22Rv1 (cell line): Measurements from ENCODE around the gene GLB1L2.

Source experiments
- H3K27ac ChIP-seq: fragments of 450-650 bp; 2 replicates; pipeline ENCODE4 v1.5.1; 2017
- CTCF ChIP-seq: fragments of 450-650 bp; IDR thresholded peaks from 2 replicates; pipeline ENCODE4 v1.5.1; 2017; ENCODE audit warnings: mild to moderate bottlenecking
- ZFX ChIP-seq: fragments of 450-650 bp; IDR thresholded peaks from 2 replicates; pipeline ENCODE4 v1.6.1; 2017; ENCODE audit warnings: antibody characterized with exemption, borderline replicate concordance

GLB1L2 gene

GRCh38 chr11:134359646-134360045 is 27.9 kb downstream of the GLB1L2 start:
- H3K27ac ChIP-seq: no peak overlapping the region

DNA sequence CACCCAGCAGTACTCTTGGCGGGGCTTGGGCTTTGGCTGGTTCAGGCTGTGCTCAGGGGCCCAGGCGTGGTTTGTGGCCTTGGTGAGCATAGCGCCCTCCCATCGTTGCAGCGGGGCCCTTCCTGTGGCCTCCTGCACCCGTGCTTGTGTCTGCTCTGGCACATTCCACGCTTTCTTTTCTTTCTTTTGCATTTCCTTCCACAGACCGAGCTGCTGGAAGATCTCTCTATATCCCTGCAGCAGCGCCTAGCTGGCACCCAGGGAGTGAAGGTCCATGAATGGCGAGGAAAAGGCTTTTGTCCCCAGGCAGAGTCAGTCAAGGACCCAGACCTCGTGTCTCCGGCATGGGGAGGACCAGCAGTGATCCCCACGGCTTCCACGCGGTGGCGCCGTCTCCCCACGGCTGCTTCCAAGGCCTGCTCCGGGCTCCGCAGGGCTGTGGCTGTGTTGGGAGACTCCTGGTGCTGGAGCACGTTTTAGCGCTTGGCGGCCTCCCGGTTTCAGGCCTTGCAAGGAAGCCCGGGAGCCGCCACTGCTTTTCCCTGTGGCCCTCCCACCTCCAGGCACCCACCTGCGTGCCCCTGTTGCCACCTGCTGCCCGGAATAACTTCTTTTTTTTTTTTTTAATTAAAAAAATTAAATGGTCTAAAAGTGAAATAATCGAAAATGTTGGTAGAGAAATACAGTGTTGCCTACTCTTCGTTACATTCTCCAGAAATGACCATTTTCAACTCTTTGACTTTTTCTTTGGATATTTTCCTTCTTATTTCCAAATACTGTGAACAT is 28.5 kb downstream of the GLB1L2 start:
- H3K27ac ChIP-seq: no peak overlapping the region
- TF ChIP-seq ZFX: no peak
- peak; percentile 91 for TF ChIP-seq CTCF

More at GRCh38 chr11:134359646-134360045, 27.9 kb downstream of the GLB1L2 start:
- TF ChIP-seq ZFX: no peak
- TF ChIP-seq CTCF: no peak

- TF ChIP-seq ZFX: no peak
- TF ChIP-seq CTCF: no peak
- no peak overlapping the region for H3K27ac ChIP-seq
Measured at GRCh38 chr11:134361661-134362060, 29.9 kb downstream of the GLB1L2 start.

DNA sequence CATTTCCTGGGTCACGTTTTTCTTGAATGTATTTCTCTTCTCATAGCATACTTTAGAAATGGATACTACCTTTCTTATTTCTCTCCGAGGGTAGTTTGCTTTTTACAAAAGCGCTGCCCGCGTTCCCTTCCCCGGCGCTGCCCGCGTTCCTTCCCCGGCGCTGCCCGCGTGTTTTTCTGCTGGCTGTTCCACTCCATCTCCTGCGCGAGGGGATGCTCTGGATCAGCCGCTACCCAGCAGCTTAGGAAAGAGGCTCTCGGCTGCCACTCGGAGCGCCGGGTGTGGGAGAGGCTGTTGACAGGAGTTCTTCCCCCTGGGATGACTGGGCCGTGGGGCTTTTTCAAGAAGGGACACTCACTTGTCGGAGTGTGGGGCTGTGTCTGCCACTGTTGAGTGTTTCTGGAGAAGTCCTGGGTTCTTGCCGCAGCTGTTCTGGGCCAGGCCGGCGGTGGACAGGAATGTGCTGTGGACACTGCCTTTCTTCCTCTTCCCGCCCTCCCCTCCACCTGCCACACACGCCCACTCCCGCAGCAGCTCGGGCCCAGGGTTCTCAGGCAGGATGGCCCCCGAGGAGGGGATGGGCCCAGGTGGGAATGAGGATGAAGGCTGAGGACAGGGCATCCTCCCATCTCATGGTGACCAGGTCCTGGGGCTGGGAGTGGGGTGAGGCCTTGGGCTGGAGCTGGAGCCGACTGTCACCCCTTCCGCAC is 30.6 kb downstream of the GLB1L2 start:
- TF ChIP-seq CTCF: no peak
- TF ChIP-seq ZFX: no peak
- no peak overlapping the region for H3K27ac ChIP-seq

- TF ChIP-seq CTCF: no peak
- no peak overlapping the region for H3K27ac ChIP-seq
Measured at GRCh38 chr11:134363161-134363560, 31.4 kb downstream of the GLB1L2 start.

- TF ChIP-seq CTCF (no peak), ZFX (no peak)
- H3K27ac ChIP-seq: no peak overlapping the region
Measured at GRCh38 chr11:134363592-134363991, 31.8 kb downstream of the GLB1L2 start.

- TF ChIP-seq ZFX (no peak), CTCF (no peak)
- no peak overlapping the region for H3K27ac ChIP-seq
Measured at GRCh38 chr11:134364261-134364660, 32.5 kb downstream of the GLB1L2 start.
